T-cell (primary cell): Measurements from ENCODE around the gene ANO4. TPM values are rescaled to one million over a fixed set of nuclear protein-coding genes. Genes with fewer than 3 reads are reported as not detected.
"Not testable (repeated sequence)": the region's sequence is repeated elsewhere in the genome, so short reads cannot be mapped to it uniquely, and the experiment has no call there.

Source experiments
- ATAC-seq, 4 experiments: fragments of 200-7000 bp in 3 of 4; fragments of 150-1000 bp in 1 of 4; cut with Tn5 transposase; replicated peaks in 1 of 4; 1 replicate in 3 of 4; 2 replicates in 1 of 4; pipeline ENCODE4 v1.10.0; 2021; ENCODE audit warnings: moderate library complexity in 3 of 4, mild to moderate bottlenecking in 2 of 4, moderate number of reproducible peaks in 1 of 4
- CTCF ChIA-PET, 2 donors: fragments of 300-600 bp; sonication (Branson Sonifier 250); formaldehyde crosslinking; loops; one replicate each; lab custom pipeline; 2022; ENCODE audit warnings: antibody characterized with exemption in 2 of 2; lab: Charles Lee
- POLR2A ChIA-PET, 2 donors: fragments of 300-600 bp; sonication (Branson Sonifier 250); formaldehyde crosslinking; loops; one replicate each; lab custom pipeline; 2022; ENCODE audit warnings: antibody characterized with exemption in 2 of 2; lab: Charles Lee
- DNase-seq, 35 experiments: peaks; one replicate each; pipeline versions ENCODE4 v3.0.0 to v3.0.0-alpha.2; 2013 to 2023
- H3K27ac ChIP-seq: one replicate; pipeline ENCODE4 v1.5.1; 2013; ENCODE audit warnings: low read length
- H3K27me3 ChIP-seq, 2 experiments: replicated peaks in 1 of 2; 1 replicate in 1 of 2; 2 replicates in 1 of 2; pipeline versions ENCODE4 v1.6.1 to v1.7.0; 2013; ENCODE audit warnings: low read length in 1 of 2, mixed read lengths in 1 of 2; ENCODE audit not compliant: control insufficient read depth in 2 of 2, insufficient read depth in 2 of 2; ENCODE audit errors: extremely low read depth in 1 of 2
- H3K36me3 ChIP-seq, 2 donors: 1 replicate in 1 of 2; 2 replicates in 1 of 2; pipeline versions ENCODE4 v1.6.1 to v1.7.0; 2013; ENCODE audit warnings: low read length in 1 of 2; ENCODE audit not compliant: control insufficient read depth in 2 of 2, insufficient read depth in 1 of 2; ENCODE audit errors: extremely low read depth in 1 of 2
- H3K4me1 ChIP-seq, 2 experiments: 1 replicate in 1 of 2; 2 replicates in 1 of 2; pipeline versions ENCODE4 v1.6.1 to v1.7.0; 2013; ENCODE audit warnings: low read length in 2 of 2, mixed read lengths in 1 of 2; ENCODE audit not compliant: insufficient read depth in 2 of 2, control insufficient read depth in 1 of 2; ENCODE audit errors: extremely low read depth in 1 of 2
- H3K4me3 ChIP-seq, 2 donors: 1 replicate in 1 of 2; 2 replicates in 1 of 2; pipeline versions ENCODE4 v1.5.1 to v1.7.0; 2013; ENCODE audit warnings: mild to moderate bottlenecking in 2 of 2, low read length in 1 of 2, moderate library complexity in 1 of 2; ENCODE audit not compliant: control insufficient read depth in 1 of 2; ENCODE audit errors: extremely low read depth in 1 of 2
- H3K9me3 ChIP-seq: 2 replicates; pipeline ENCODE4 v1.7.0; 2013
- H3K27ac Mint-ChIP-seq, 2 donors: one replicate each; pipeline ENCODE4 v1.8.0; 2020 to 2021; ENCODE audit warnings: mild to moderate bottlenecking in 2 of 2, mixed read lengths in 2 of 2
- H3K27me3 Mint-ChIP-seq, 2 donors: one replicate each; pipeline ENCODE4 v1.8.0; 2021 to 2022; ENCODE audit warnings: mixed read lengths in 2 of 2
- H3K36me3 Mint-ChIP-seq: one replicate; pipeline ENCODE4 v1.8.0; 2021; ENCODE audit warnings: mixed read lengths
- H3K4me1 Mint-ChIP-seq, 3 donors: one replicate each; pipeline ENCODE4 v1.8.0; 2020 to 2022; ENCODE audit warnings: mixed read lengths in 3 of 3, mild to moderate bottlenecking in 1 of 3
- H3K4me3 Mint-ChIP-seq, 3 donors: one replicate each; pipeline ENCODE4 v1.8.0; 2020 to 2022; ENCODE audit warnings: mild to moderate bottlenecking in 3 of 3, mixed read lengths in 3 of 3, moderate library complexity in 3 of 3
- H3K9me3 Mint-ChIP-seq, 3 donors: one replicate each; pipeline ENCODE4 v1.8.0; 2020 to 2022; ENCODE audit warnings: mixed read lengths in 3 of 3
- WGBS: methylation state at CpG from one replicate; pipeline ENCODE4 v1.1.5; 2013; ENCODE audit warnings: missing lambda C conversion rate; ENCODE audit not compliant: insufficient coverage; 5-methylcytosine and 5-hydroxymethylcytosine counted together
- total RNA-seq, 35 experiments: library from RNA in 6 of 35; stranded (reverse) in 6 of 35; fragments of 120-200 nt in 1 of 35; gene quantifications; one replicate each; pipeline versions ENCODE4 v1.2.1 to v1.2.4 and lab custom pipeline; 2013 to 2026

The ANO4 gene
- total RNA-seq, 5 donors from 2014 or later (not counting 1 experiment from before 2014, with no cell fraction given): 0.26 TPM; not detected in 4

DNA sequence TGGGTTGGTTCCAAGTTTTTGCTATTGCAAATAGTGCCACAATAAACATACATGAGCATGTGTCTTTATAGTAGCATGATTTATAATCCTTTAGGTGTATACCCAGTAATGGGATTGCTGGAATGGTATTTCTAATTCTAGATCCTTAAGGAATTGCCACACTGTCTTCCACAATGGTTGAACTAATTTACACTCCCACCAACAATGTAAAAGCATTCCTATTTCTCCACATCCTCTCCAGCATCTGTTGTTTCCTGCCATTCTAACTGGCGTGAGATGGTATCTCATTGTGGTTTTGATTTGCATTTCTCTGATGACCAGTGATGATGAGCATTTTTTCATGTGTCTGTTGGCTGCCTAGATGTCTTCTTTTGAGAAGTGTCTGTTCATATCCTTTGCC, 139.0 kb downstream of the ANO4 start:
- H3K9me3 ChIP-seq, H3K27ac ChIP-seq, H3K4me3 Mint-ChIP-seq, H3K9me3 Mint-ChIP-seq, H3K4me1 ChIP-seq, H3K36me3 ChIP-seq, H3K27me3 Mint-ChIP-seq, ATAC-seq, POLR2A ChIA-PET, CTCF ChIA-PET, H3K4me1 Mint-ChIP-seq, H3K27ac Mint-ChIP-seq, H3K4me3 ChIP-seq, DNase-seq, H3K27me3 ChIP-seq, H3K36me3 Mint-ChIP-seq: not testable (repeated sequence)
- no CpG with 5 or more reads among the region's 1 CpG for WGBS

DNA sequence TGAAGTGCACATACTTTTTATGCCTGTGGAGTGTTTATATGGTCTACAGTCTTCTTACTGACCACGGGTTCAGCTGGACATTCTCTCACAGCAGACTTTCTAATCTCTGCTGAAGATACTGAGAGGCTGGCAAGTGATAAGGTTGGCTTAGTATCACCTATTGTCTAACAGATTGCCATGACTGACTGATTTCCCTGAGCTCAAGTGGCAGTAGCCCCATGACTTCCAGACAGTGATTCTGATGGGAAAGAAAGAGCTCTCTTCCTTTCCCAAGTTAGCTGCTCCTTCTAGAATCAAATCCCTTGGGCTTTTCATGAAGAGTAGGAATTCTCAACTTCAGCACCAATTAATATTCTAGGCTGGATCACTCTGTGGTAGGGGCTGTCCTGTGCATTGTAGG, 141.4 kb downstream of the ANO4 start:
- DNase-seq (no peak), ATAC-seq (no peak)
- CTCF ChIA-PET: no interaction called here
- POLR2A ChIA-PET: no interaction called here
- H3K4me3 ChIP-seq: no peak overlapping the region
- Mint-ChIP-seq H3K4me3 (no peak overlapping the region), H3K36me3 (no peaks in the 10 kb centered on the region), H3K9me3 (peaks cover 0 to 10% (median 1%) of the 10 kb centered on the region in 3 donors), H3K27ac (no peak overlapping the region), H3K27me3 (no peaks in the 10 kb centered on the region), H3K4me1 (no peaks in the 10 kb centered on the region)
- H3K27ac ChIP-seq: no peak overlapping the region
- no CpG with 5 or more reads among the region's 1 CpG for WGBS
- H3K27me3 ChIP-seq: no peaks in the 10 kb centered on the region
- no peaks in the 10 kb centered on the region for H3K36me3 ChIP-seq
- H3K9me3 ChIP-seq: no peaks in the 10 kb centered on the region
- no peaks in the 10 kb centered on the region for H3K4me1 ChIP-seq

DNA sequence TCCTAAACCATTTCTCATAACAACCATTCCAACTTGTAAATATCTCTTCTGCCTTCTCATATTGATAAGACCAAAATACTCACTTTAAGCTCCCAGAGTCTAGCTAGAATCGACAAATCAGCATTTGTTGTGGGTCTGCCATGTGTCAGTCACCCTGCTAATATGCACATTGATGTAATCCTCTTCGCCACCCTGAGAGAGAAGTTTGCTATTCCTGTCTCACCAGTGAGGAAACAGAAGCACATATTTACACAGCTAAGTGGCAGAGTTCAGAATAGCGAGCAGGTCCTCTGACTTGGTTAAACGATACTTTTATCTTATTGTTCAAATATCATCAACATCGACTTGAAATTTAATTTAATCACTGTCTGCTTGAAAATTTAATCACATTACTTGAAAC, 142.1 kb downstream of the ANO4 start:
- DNase-seq (no peak), ATAC-seq (no peak)
- no peaks in the 10 kb centered on the region for H3K9me3 ChIP-seq

DNA sequence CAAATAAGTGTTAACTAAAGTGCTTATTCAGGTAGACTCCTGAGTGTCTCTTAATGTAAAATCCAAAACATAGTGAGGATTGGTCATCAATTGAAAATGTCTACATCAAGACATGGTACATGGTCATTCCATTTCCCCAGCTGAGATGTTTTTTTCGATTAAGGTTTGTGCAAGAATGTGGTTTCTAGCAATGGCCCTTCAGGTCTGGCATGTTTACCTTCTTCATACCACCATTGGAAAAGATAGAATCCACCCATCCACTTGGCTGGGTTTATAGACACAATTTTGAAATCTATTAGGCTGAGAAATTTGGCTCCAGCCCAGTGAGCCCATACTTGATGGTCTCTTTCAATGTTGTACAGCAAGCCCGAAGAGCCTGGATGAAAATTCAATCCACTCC, 145.9 kb downstream of the ANO4 start:
- Mint-ChIP-seq H3K27ac (no peak overlapping the region), H3K4me1 (no peaks in the 10 kb centered on the region), H3K9me3 (peaks cover 0 to 4% (median 2%) of the 10 kb centered on the region in 3 donors), H3K4me3 (no peak overlapping the region), H3K27me3 (no peaks in the 10 kb centered on the region), H3K36me3 (no peaks in the 10 kb centered on the region)
- H3K4me3 ChIP-seq: no peak overlapping the region
- no peaks in the 10 kb centered on the region for H3K4me1 ChIP-seq
- DNase-seq: no peak
- CTCF ChIA-PET: interaction anchor here in 1 of 2 donors (0.7 kb wide), 1 partner anchor 582 kb away, joined by 3 read pairs; no protein-coding TSS in a partner anchor
- no peaks in the 10 kb centered on the region for H3K9me3 ChIP-seq
- WGBS: no CpG with 5 or more reads among the region's 2 CpGs
- H3K36me3 ChIP-seq: no peaks in the 10 kb centered on the region
- no peaks in the 10 kb centered on the region for H3K27me3 ChIP-seq
- no peak for ATAC-seq
- POLR2A ChIA-PET: no interaction called here
- no peak overlapping the region for H3K27ac ChIP-seq

More for the DNA sequence above, 142.1 kb downstream of the ANO4 start:
- POLR2A ChIA-PET: no interaction called here
- Mint-ChIP-seq H3K27ac (no peak overlapping the region), H3K27me3 (no peaks in the 10 kb centered on the region), H3K4me1 (no peaks in the 10 kb centered on the region), H3K9me3 (peaks cover 0 to 10% (median 2%) of the 10 kb centered on the region in 3 donors), H3K36me3 (no peaks in the 10 kb centered on the region), H3K4me3 (no peak overlapping the region)
- H3K27ac ChIP-seq: no peak overlapping the region
- CTCF ChIA-PET: no interaction called here
- H3K4me1 ChIP-seq: no peaks in the 10 kb centered on the region
- WGBS: 60% methylated on average over 2 of the region's 5 CpGs
- no peaks in the 10 kb centered on the region for H3K36me3 ChIP-seq
- H3K4me3 ChIP-seq: no peak overlapping the region
- H3K27me3 ChIP-seq: no peaks in the 10 kb centered on the region

DNA sequence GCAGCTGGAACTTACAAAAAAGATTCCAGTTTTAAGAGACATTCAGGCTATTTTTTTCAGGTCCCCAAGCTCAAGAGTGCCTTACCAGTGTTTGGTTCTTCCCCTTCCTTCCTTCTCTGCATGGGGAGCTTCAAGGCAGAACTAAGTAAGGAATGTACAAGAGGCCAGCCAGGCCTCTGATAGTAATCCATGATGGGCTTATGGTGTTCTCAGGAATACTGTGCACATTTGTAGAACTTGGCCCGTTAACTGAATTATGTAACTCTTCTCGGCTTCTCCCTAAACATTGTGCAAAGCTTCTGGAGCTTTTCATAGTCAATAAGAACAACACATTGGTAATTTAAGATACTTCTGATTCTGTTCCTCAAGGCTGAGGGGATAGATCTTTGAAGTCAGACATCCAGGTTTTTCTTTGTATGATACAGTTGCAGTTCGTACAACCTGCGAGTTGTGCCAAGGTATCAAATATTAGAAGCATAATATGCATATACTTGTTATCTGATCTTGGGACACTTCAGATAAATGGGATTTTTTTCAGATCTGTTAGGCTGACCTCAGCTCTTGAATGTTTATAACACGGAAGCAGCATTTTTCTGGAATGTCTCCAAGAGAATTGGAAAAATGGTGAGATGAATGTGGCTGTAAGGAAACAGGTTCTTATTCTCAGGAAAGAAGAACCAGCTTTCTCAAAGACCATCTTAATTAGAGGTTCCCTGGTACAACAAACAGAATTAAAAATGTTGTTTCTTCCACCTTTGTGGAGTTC, 148.6 kb downstream of the ANO4 start:
- Mint-ChIP-seq H3K27me3 (no peaks in the 10 kb centered on the region), H3K36me3 (no peaks in the 10 kb centered on the region), H3K4me1 (no peaks in the 10 kb centered on the region), H3K4me3 (no peak overlapping the region), H3K27ac (no peak overlapping the region), H3K9me3 (peaks cover 0 to 14% (median 2%) of the 10 kb centered on the region in 3 donors)
- no peaks in the 10 kb centered on the region for H3K9me3 ChIP-seq
- no peak overlapping the region for H3K27ac ChIP-seq
- DNase-seq (no peak), ATAC-seq (no peak)
- H3K4me1 ChIP-seq: no peaks in the 10 kb centered on the region
- WGBS: 20% methylated on average over 1 of the region's 5 CpGs
- no peak overlapping the region for H3K4me3 ChIP-seq
- ChIA-PET POLR2A (no interaction called here), CTCF (interaction anchor here in 1 of 2 donors (0.6 kb wide), 1 partner anchor 10 kb away, joined by 3 read pairs; no protein-coding TSS in a partner anchor)
- H3K27me3 ChIP-seq: no peaks in the 10 kb centered on the region
- H3K36me3 ChIP-seq: no peaks in the 10 kb centered on the region

DNA sequence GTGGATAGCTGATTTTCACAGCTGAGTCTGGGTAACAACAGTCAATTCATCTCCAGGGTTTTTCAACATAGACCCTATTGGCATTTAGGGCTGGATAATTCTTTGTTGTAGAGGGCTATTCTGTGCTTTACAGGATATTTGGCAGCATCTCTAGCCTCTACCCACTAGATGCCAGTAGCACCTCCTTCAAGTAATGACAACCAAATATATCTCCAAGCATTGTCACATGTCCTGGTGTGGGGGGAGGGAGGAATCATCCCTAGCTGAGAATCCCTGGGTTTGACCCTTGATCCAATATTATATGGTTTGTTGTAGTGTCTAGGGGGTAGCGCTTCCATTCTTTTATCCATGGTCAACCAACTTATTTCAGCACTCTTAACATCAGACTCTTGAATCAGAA, 157.2 kb downstream of the ANO4 start:
- Mint-ChIP-seq H3K36me3 (no peaks in the 10 kb centered on the region), H3K27ac (no peak overlapping the region), H3K9me3 (no peaks in the 10 kb centered on the region), H3K4me3 (no peak overlapping the region), H3K4me1 (no peaks in the 10 kb centered on the region), H3K27me3 (no peaks in the 10 kb centered on the region)
- no peaks in the 10 kb centered on the region for H3K4me1 ChIP-seq
- no peak for DNase-seq
- H3K27me3 ChIP-seq: peaks cover 0 to 3% of the 10 kb centered on the region in 2 experiments
- CTCF ChIA-PET: no interaction called here
- no CpG with 5 or more reads among the region's 1 CpG for WGBS
- no peak for ATAC-seq
- H3K27ac ChIP-seq: no peak overlapping the region
- H3K36me3 ChIP-seq: no peaks in the 10 kb centered on the region
- POLR2A ChIA-PET: no interaction called here
- H3K4me3 ChIP-seq: no peak overlapping the region
- no peaks in the 10 kb centered on the region for H3K9me3 ChIP-seq
